Activated CD8-positive, alpha-beta memory T cell treated with anti-CD3 and anti-CD28 coated beads for 4 hours (primary cell): ENCODE data around the gene SGMS1.

ENCODE experiments used
- DNase-seq, 2 donors: peaks; one replicate each; pipeline ENCODE4 v3.0.0-alpha.2; 2020; ENCODE audit warnings: low read depth in 2 of 2

Gene SGMS1

GRCh38 chr10:50334273-50334672, 289.5 kb downstream of the SGMS1 start:
- DNase-seq = no peak

GRCh38 chr10:50333872-50334271, 289.9 kb downstream of the SGMS1 start:
- DNase-seq = no peak

- no peak for DNase-seq
Observed at GRCh38 chr10:50332108-50332842, 291.5 kb downstream of the SGMS1 start.

- no peak for DNase-seq
Observed at GRCh38 chr10:50331486-50331885, 292.3 kb downstream of the SGMS1 start.

- no peak for DNase-seq
Observed at GRCh38 chr10:50326757-50327701, 296.7 kb downstream of the SGMS1 start.

- DNase-seq = no peak
Observed at GRCh38 chr10:50326172-50326555, 297.6 kb downstream of the SGMS1 start.

- no peak for DNase-seq
Observed at GRCh38 chr10:50325449-50326171, 298.1 kb downstream of the SGMS1 start.

- no peak for DNase-seq
Observed at GRCh38 chr10:50324680-50325393, 298.9 kb downstream of the SGMS1 start.

- DNase-seq = no peak
Observed at GRCh38 chr10:50324046-50324445, 299.7 kb downstream of the SGMS1 start.

- no peak for DNase-seq
Observed at GRCh38 chr10:50322077-50322476, 301.7 kb downstream of the SGMS1 start.

GRCh38 chr10:50318129-50318528, 305.6 kb downstream of the SGMS1 start:
- DNase-seq = no peak

- no peak for DNase-seq
Observed at GRCh38 chr10:50316695-50317648, 306.8 kb downstream of the SGMS1 start.

- DNase-seq = no peak
Observed at GRCh38 chr10:50316174-50316573, 307.6 kb downstream of the SGMS1 start.

GRCh38 chr10:50315424-50315823, 308.3 kb downstream of the SGMS1 start:
- DNase-seq = no peak

- DNase-seq = no peak
Observed at GRCh38 chr10:50314169-50315071, 309.3 kb downstream of the SGMS1 start.

GRCh38 chr10:50312464-50313437, 311.0 kb downstream of the SGMS1 start:
- DNase-seq = no peak

GRCh38 chr10:50310560-50311174, 313.1 kb downstream of the SGMS1 start:
- DNase-seq = no peak

- no peak for DNase-seq
Observed at GRCh38 chr10:50309342-50309741, 314.4 kb downstream of the SGMS1 start.
